Measurements from ENCODE around the gene SEMA4D. TPM values are rescaled to one million over a fixed set of nuclear protein-coding genes. Genes with fewer than 3 reads are reported as not detected.

The SEMA4D gene
- total RNA-seq, 3 donors from 2014 or later (not counting 1 experiment from before 2014, with no cell fraction given), result 354 to 448 (median 420) TPM

DNA sequence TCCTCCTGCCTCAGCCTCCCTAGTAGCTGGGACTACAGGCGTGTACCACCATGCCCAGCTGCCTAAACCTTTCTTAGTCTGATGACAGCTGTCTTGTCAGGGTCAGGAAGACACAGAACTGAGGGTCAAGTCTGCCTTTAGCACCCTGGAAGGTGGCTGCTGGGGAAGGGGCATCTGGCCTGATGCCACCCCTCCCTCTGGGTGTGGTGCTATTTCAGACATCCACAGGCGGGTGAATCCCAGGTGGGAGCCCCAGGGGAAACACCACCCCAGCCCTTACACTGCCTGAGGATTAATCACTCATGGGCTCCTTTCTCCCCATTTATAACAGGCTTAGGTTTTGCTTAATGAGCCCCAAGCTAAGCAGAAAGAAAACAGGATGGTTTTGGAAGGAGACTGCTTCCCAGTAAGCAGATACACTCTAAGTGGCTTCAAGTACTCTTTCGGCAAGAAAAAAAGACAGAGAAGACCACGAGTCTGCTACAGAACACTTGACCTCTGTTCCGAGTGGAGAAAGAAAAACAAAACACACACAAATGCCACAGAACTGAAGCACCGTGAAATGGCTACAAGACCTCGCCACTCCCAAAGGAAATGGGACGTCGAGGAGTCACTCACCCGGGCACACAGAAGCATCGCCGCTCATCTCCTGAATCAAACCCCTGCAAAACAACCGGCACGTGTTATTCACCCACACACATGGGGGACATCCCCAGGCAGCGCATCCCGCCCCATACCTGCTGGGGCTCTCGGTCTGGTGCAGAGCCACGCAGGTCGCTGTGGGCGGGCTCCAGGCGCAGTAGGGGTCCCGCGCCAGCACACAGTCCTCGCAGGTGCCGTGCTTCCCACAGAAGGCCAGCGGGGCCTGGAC is 117.2 kb downstream of the SEMA4D start:
- intact Hi-C loops (cut with micrococcal nuclease), result no loop called here
- WGBS (ENCODE audit: insufficient coverage), result 95% methylated on average over 26 of the region's 26 CpGs
- TF ChIP-seq CTCF (IDR thresholded peaks at IDR 0.05), result no peak
- no peak for DNase-seq
- Mint-ChIP-seq H3K4me3 (no peak overlapping the region), H3K9me3 (no peaks in the 10 kb centered on the region), H3K27ac (peak overlapping the region; percentile 35 to 51), H3K27me3 (ENCODE audit: low read depth in 2 of 2) (no peaks in the 10 kb centered on the region), H3K36me3 (peaks cover 25% of the 10 kb centered on the region), H3K4me1 (peaks cover 20 to 21% of the 10 kb centered on the region in 2 donors)
- no peak overlapping the region for H3K4me3 ChIP-seq (ENCODE audit: low read length)
- no peaks in the 10 kb centered on the region for H3K9me3 ChIP-seq (ENCODE audit: control insufficient read depth, insufficient read depth, low read length)
- peaks cover 3% of the 10 kb centered on the region for H3K4me1 ChIP-seq (ENCODE audit: control insufficient read depth, insufficient read depth, low read length)
- H3K27me3 ChIP-seq (ENCODE audit: control insufficient read depth, insufficient read depth, low read length), result no peaks in the 10 kb centered on the region
- H3K27ac ChIP-seq (ENCODE audit: low read length), result no peak overlapping the region
- H3K36me3 ChIP-seq (ENCODE audit: control insufficient read depth, insufficient read depth, low read length), result peaks cover 84% of the 10 kb centered on the region
- no peak for ATAC-seq

DNA sequence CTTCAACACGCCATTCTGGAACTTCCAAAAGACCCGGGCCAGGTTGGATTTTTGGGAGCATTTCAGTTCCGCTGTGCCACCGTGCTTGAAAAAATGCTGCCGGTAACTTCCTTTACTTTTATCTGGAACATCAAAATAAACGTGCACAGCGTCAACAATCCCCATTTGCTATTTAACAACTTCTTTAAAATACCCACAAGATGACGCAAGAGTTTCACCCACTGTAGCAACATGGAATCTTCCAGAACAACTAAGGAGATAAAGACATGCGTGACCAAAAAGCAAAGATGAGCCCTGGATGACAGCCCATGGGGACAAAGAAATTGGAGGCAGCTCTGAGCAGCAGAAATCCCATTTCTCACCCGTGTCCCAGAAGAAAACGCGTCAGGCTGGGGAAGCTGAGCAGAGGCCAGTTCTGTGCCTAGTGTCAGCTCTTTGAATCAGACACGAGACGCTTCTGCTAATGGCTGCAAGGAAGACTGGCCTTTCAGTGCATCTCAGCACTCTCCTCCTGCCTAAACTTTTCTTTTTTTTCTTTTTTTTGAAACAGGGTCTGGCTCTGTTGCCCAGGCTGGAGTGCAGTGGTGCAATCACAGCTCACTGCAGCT is 118.3 kb downstream of the SEMA4D start:
- DNase-seq (peak in 1 of 2 donors; percentile 65), ATAC-seq (peak in 1 of 3 donors; percentile 53)
- H3K27ac Mint-ChIP-seq, result peak overlapping the region in 1 of 2 donors; percentile 51
- TF ChIP-seq CTCF (IDR thresholded peaks at IDR 0.05), result no peak
- H3K27me3 Mint-ChIP-seq (ENCODE audit: low read depth in 2 of 2), result no peaks in the 10 kb centered on the region
- H3K4me1 Mint-ChIP-seq, result peaks cover 29 to 32% of the 10 kb centered on the region in 2 donors
- Histone ChIP-seq H3K9me3 (ENCODE audit: control insufficient read depth, insufficient read depth, low read length) (no peaks in the 10 kb centered on the region), H3K4me3 (ENCODE audit: low read length) (no peak overlapping the region), H3K36me3 (ENCODE audit: control insufficient read depth, insufficient read depth, low read length) (peaks cover 73% of the 10 kb centered on the region), H3K4me1 (ENCODE audit: control insufficient read depth, insufficient read depth, low read length) (peaks cover 13% of the 10 kb centered on the region), H3K27me3 (ENCODE audit: control insufficient read depth, insufficient read depth, low read length) (no peaks in the 10 kb centered on the region), H3K27ac (ENCODE audit: low read length) (no peak overlapping the region)
- intact Hi-C loops (cut with micrococcal nuclease), result loop anchor here (10.0 kb wide), 1 partner anchor 45 kb away; no protein-coding TSS in a partner anchor
- peaks cover 25% of the 10 kb centered on the region for H3K36me3 Mint-ChIP-seq
- no peaks in the 10 kb centered on the region for H3K9me3 Mint-ChIP-seq
- H3K4me3 Mint-ChIP-seq, result no peak overlapping the region
- 83% methylated on average over 14 of the region's 14 CpGs for WGBS (ENCODE audit: insufficient coverage)

GRCh38 chr9:89379031-89379430 is 118.9 kb downstream of the SEMA4D start:
- H3K36me3 ChIP-seq (ENCODE audit: control insufficient read depth, insufficient read depth, low read length), result peaks cover 68% of the 10 kb centered on the region
- ATAC-seq (no peak), DNase-seq (no peak)
- Mint-ChIP-seq H3K4me1 (peaks cover 35 to 38% of the 10 kb centered on the region in 2 donors), H3K27ac (peak overlapping the region in 1 of 2 donors; percentile 82), H3K9me3 (no peaks in the 10 kb centered on the region), H3K36me3 (peaks cover 25% of the 10 kb centered on the region), H3K27me3 (ENCODE audit: low read depth in 2 of 2) (no peaks in the 10 kb centered on the region), H3K4me3 (no peak overlapping the region)
- H3K27ac ChIP-seq (ENCODE audit: low read length), result no peak overlapping the region
- intact Hi-C loops (cut with micrococcal nuclease), result loop anchor here (10.0 kb wide), 1 partner anchor 46 kb away; no protein-coding TSS in a partner anchor
- no peaks in the 10 kb centered on the region for H3K27me3 ChIP-seq (ENCODE audit: control insufficient read depth, insufficient read depth, low read length)
- no peak for TF ChIP-seq CTCF (IDR thresholded peaks at IDR 0.05)
- WGBS (ENCODE audit: insufficient coverage), result 94% methylated on average over 14 of the region's 14 CpGs
- H3K4me3 ChIP-seq (ENCODE audit: low read length), result no peak overlapping the region
- no peaks in the 10 kb centered on the region for H3K9me3 ChIP-seq (ENCODE audit: control insufficient read depth, insufficient read depth, low read length)
- peaks cover 19% of the 10 kb centered on the region for H3K4me1 ChIP-seq (ENCODE audit: control insufficient read depth, insufficient read depth, low read length)
